NT2/D1 (cell line): Measurements from ENCODE around the gene HYPK.

Experiments
- SUZ12 ChIP-seq: IDR thresholded peaks from 2 replicates; pipeline ENCODE4 v1.6.1; 2011; ENCODE audit not compliant: insufficient read length, insufficient read depth; ENCODE audit errors: extremely low read depth
- ZNF274 ChIP-seq: IDR thresholded peaks from 2 replicates; pipeline ENCODE4 v1.6.1; 2011; ENCODE audit warnings: mild to moderate bottlenecking, low read depth, low read length

DNA sequence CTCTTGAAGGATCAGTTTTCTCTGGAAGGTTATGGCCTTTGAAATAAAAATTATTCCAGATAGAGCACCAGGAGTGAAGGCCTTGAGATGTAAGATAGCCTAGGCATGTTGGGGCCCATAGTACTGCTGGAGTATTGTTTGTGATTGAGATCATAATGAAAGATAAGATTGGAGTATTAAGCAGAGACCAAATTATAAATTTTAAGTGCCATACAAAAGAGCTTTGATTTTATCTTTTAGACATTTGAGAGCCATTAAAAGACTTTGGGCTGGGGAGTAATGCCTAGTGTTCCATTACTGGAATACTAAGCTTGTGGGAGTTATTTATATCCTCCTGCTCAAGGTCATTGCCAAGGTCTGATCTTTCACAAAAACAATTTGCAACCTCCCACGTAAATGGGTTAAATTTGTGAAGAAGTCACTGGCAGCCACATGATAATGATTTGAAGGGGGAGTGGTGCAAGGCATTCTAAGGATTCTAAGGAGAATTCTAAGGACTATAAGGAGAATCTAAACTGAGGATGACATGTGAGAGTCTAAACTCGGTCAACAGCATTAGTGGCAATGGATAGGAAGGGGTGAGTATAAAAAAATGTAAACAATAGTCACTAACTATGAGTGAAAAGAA is 36.5 kb upstream of the HYPK start:
- TF ChIP-seq SUZ12, result no peak
- no peak for TF ChIP-seq ZNF274
